HG02981 (cell line): ENCODE measurements around the gene OR14K1.
"Not testable (repeated sequence)": the region's sequence is repeated elsewhere in the genome, so short reads cannot be mapped to it uniquely, and the experiment has no call there.

Source experiments
- ATAC-seq: cut with Tn5 transposase; IDR thresholded peaks from one replicate; pipeline ENCODE4 v1.9.1; 2021; ENCODE audit warnings: mild to moderate bottlenecking, moderate library complexity; ENCODE audit not compliant: unreplicated experiment

Gene OR14K1, protein sequence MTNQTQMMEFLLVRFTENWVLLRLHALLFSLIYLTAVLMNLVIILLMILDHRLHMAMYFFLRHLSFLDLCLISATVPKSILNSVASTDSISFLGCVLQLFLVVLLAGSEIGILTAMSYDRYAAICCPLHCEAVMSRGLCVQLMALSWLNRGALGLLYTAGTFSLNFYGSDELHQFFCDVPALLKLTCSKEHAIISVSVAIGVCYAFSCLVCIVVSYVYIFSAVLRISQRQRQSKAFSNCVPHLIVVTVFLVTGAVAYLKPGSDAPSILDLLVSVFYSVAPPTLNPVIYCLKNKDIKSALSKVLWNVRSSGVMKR

GRCh38 chr1:247738315-247738714, at the start of gene OR14K1:
Gene OR14K1 (plus strand): TSS chr1:247738615. CDS start chr1:247738615, 0 bp downstream.
- no peak for ATAC-seq

- ATAC-seq: no peak
Observed at GRCh38 chr1:247701338-247701737, 37.1 kb upstream of the OR14K1 start.

DNA sequence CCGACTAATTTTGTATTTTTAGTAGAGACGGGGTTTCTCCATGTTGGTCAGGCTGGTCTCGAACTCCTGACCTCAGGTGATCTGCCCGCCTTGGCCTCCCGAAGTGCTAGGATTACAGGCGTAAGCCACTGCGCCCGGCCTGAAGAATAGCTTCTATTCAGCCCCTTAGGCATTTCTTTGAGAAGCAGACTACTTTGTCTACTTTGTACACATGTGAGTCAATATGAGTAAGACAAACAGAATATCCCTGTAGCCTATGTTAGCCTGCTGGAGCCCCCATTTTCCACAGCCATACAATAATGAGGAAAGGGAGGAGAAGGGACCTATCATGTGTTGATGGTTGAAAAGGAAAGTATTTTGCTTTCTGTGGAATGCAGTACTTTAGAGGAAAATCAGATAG, 27.7 kb upstream of the OR14K1 start:
- not testable (repeated sequence) for ATAC-seq

- ATAC-seq: no peak
Observed at GRCh38 chr1:247713753-247714152, 24.7 kb upstream of the OR14K1 start.

GRCh38 chr1:247716546-247716945, 21.9 kb upstream of the OR14K1 start, which contains the start of gene OR6F1:
Gene OR6F1 (minus strand): TSS chr1:247716646. CDS start chr1:247712755, 3,891 bp downstream.
- ATAC-seq: no peak

DNA sequence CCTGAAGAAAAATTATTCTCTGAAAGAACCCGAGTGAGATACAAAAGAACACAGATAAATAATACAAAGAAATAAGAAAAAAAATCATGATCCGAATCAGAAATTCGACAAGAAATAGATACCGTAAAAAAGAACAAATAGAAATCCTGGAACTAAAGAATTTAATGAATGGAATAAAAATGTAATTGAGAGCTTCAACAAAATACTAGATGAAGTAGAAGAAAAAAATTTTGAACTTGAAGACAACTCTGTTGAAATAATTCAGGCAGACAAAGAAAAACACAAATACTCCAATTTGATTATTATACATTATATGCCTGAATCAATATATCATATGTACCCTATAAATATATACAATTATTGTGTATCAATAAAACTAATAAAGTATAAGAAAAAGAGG, 17.2 kb upstream of the OR14K1 start:
- ATAC-seq: no peak

- no peak for ATAC-seq
Observed at GRCh38 chr1:247740721-247741120, 2.3 kb downstream of the OR14K1 start.

- ATAC-seq: no peak
Observed at GRCh38 chr1:247741756-247742155, 3.3 kb downstream of the OR14K1 start.

- not testable (repeated sequence) for ATAC-seq
Observed at GRCh38 chr1:247742215-247742760, 3.9 kb downstream of the OR14K1 start.

DNA sequence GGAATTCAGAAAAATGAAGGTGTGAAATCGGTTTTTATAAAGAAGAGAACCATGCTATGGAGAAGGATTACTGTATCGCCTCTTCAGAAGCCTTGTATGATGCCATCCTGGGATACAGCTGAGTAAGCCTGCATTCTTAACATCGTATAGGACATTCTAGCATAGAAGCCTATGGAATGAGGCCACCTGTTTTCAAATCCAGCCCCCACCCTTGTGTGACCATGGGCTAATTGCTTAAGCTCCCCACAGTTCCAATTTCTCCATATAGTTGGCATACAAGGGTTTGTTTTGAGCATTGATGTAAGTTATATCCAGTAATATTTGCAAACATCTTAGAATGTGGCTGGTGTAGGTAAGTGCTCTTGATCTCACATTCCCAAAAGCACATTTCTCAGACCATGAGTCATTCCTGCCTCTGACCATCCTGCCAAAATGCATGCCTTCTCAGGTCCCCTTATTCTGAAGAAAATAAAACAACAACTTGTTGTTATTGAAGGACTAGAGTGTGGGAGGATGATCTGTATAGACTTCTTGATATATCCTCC, 8.0 kb downstream of the OR14K1 start:
- no peak for ATAC-seq

DNA sequence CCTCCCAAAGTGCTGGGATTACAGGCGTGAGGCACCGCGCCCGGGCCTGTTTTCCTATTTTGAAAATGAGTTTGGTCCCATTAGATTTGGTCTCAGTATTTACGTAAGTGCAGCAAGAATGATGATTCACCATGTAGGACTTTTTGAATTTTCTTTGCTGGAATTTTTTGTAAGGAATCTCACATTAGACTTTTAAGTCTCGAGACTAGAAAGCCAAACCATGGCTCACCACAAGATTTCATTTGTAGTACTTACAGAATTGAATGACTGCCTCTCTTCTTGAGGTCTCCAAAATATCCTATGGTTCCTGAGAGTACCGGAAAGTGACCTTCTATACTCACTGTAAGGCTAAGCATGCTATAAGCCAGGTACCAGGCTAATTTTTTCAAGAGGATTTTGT, 9.2 kb downstream of the OR14K1 start:
- no peak for ATAC-seq

DNA sequence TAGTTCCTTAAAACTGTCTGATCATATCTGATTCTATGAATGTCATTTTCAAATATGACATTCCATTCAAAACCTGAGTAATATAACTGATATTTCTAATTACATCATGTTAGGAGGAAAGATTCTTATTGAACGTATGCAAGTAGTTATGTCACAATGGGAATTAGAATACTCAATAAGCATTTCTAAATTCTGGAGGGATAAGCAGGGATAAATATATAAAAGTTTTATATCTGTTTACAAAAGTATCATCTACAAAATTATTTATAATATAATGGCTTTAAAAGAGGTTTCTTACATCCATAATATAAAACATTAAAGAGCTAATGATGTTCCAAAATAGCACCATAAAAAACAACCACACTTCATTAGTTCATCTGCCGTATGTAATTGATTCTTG, 9.6 kb downstream of the OR14K1 start, which contains the start of gene OR14A2:
Gene OR14A2 (minus strand): TSS at position 101 of the 400 bp plus-strand sequence.
- ATAC-seq: no peak

DNA sequence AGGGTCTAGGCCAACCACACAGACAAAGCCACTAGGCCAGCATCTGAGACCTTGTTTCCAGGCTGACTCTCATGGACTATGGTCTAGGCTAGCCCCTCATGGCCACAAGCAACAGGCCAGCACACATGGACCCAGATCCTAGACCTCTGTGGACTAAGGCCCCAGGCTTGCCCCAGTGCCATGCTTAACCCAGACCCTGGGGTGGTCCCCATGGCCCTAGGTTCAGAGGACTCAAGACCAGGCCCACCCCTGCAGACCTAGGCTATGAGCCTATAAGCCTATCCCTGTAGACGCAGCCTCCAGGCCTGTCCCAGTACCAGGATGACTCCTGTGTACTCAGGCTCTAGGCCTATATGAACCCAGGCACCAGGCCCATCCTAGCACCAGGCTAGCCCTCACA, 11.5 kb downstream of the OR14K1 start:
- ATAC-seq: no peak

DNA sequence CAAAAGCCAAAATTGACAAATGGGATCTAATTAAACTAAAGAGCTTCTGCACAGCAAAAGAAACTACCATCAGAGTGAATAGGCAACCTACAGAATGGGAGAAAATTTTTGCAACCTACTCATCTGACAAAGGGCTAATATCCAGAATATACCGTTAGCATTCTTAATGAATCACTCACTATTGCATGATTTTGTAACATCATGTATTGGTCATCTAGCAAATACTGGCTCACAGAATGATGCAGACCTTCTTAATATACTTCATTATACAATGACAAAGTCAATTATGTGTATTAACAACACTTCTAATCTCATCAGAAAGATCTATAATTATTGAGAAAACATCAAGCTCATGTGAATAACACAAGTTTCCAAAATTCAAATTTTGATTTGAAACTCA, 15.9 kb downstream of the OR14K1 start:
- not testable (repeated sequence) for ATAC-seq

DNA sequence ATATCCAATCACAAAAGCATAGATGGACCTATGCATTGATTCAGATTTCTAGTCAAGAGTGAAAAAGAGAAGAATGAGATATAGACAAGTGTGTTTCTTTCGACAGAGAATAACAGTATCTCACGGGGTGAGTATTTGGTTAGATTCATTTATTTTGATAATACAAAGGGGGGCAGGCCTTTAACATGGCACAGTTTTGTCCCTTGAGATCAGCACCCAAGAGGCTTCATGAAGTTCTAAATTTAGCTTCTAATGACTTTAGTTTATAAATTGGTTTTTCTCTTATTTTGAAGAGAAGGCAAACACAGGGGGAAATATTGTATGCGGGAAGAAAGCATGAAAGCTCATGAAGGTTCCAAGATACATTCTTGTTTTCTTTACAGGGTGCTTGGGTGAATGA, 22.0 kb downstream of the OR14K1 start, which contains the start of gene OR1C1:
Gene OR1C1 (minus strand): TSS at position 101 of the 400 bp plus-strand sequence. CDS start 2,150 bp downstream, outside the sequence.
- no peak for ATAC-seq

DNA sequence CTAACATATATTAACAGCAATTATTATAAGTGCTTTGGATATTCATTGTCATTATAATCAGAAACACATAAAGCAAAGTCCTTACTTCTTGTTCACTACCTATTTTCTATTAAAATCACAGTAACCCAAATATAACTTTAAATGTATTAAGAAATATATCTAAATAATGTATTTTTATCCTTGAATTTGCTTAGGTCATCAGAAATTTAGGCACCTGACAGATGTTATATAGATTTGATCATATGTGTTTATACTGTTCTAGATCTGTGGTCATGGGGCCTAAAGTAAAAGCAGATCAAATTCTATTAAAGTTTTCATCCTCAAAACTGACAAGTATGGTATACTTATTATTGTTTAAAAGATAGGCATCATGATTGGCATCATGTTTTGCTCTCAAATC, 31.2 kb downstream of the OR14K1 start:
- ATAC-seq: no peak
